HG03432 (cell line): ENCODE results near the gene TTC7B.

Experiments used
- ATAC-seq: cut with Tn5 transposase; IDR thresholded peaks from one replicate; pipeline ENCODE4 v1.9.1; 2021; ENCODE audit warnings: mild to moderate bottlenecking, moderate library complexity; ENCODE audit not compliant: unreplicated experiment

TTC7B gene

DNA sequence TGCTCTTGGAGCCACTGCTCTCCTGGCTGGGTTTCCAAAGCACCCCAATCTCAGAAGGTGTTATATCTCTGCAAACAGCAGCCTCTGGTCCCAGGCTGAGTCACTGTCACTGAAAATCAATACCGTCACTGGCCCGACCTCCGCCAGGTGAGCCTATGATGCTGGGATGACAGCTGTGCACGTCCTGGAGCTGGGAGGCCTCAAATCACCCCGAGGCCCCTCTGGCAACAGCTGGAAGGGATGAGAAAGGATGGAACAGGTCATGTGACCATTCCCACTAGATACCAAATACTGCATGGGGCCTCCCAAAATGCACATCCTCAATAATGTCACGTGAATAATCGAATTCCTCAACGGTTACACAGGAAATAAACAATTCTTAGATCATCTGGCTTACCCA lies 190.8 kb downstream of the TTC7B start:
- no peak for ATAC-seq

DNA sequence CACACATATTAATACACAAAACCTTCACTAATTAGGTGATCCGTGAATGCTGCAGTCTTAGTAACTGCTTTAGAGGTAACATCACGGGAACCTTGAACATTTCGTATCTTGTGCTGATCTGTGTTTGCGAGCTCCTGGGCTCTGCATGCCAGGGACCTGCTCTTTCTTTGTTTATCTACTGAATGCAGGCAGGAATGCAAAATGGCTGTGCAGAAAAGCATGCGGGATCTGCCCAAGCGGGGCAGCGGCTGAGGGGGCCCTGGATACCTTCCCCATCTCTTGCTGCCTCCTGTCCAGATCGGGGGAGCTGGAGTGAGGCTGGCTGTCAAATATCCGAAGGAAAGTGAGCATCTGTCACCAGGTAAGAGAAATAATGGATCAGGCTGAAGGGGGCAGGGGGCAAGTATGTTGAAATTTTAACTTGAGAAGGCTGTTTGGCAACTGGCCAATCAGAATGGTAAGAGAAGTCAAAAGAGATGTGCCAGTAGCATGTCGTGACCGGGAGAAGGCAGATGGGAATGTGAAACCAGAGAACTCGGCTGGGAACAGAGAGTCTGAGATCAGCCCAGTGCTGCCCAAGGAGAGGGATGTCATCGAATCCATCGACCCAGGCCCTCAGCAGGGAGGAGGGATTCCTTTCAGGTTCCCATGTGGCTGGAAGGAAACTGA lies 191.4 kb downstream of the TTC7B start:
- ATAC-seq, result no peak

DNA sequence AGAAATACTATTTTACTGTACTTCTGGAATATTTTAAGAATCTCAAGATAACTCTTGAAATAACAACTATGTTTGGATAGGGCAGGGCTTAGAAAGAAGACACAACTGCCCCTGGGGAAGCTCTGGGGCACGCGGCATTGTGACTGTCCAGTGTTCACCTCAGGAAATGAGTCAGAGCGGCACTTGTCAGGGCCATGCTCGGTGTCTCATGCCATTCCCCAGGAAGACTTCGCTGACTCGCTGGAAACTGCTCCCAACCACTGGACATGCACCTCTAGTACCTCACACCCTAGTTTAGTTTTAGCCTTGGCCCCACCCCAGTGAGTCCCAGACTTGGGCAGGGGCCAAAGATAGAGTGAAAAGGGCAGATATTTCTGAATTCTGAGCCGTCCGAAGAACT lies 192.0 kb downstream of the TTC7B start:
- ATAC-seq, result no peak

DNA sequence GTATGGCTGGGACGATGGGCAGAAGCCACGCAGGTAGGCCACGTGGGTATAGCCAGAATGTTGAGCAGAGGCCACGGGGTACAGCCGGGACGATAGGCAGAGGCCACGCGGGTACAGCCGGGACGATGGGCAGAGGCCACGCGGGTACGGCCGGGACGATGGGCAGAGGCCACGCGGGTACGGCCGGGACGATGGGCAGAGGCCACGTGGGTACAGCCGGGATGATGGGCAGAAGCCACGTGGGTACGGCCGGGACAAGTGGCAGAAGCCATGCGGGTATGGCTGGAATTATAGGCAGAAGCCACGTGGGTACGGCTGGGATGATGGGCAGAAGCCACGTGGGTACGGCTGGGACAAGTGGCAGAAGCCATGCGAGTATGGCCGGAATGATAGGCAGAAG lies 195.0 kb downstream of the TTC7B start:
- no peak for ATAC-seq

DNA sequence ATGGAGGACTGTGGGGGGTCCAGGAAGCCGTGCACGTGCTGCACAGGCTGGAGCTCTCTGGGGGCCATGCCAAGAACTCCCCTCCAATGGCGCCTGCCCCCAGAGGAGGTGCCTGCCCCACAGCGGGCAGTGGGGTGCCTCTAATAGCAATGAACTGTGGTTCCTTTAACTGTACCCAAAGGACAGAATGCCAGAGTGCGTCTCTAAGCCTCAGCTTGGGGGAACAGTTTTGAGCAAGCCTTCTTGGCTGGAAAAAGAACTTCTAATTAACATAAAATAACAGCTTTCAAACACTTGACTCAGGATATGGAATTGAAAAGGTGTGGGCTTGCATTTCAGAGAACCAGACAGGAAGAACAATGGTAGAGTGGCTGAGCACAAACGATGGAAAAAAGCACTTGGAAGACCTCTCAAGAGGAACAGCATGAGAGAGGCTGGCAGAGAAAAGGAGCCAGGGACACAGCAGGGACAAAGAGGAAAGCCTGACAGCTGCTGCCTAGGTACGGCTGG lies 195.6 kb downstream of the TTC7B start:
- ATAC-seq, result no peak

DNA sequence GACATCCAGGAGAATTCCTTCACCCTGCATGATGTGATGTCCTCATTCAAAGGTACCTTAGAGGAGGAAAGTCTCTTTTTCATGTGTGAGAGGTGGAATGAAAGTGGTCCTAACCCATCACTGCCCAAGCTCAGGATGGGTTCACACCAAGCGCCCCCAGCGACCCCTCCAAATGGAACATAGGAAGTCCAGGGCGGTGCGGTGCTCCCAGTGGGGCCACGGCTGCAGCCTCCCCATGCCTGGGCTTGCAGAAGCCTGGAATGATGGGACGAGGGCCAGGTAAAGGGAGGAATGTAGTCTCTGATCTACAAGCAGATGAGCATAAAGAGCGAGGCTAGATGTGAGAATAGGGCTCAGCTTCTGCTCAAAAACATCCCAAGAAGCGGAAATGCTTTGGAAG lies 196.3 kb downstream of the TTC7B start:
- ATAC-seq, result no peak

DNA sequence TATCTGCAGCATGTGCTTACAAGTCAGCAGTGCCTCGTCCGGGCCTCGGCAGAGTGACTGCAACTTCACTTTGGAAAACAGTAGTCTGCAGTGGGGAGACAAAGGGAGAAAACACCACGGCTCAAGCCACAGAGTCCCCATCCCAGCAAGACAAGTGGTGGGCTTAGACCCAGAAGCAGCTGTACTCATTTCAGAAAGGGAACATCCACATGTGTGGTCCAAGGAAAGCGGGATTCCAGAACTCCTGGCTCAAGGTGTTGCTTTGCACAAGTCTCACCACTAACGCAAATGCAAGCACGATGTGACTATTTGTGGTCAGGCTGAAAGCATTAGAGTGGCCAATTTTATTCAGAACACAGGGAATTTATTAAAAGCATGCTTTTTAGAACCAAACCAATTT lies 198.3 kb downstream of the TTC7B start:
- ATAC-seq, result no peak

DNA sequence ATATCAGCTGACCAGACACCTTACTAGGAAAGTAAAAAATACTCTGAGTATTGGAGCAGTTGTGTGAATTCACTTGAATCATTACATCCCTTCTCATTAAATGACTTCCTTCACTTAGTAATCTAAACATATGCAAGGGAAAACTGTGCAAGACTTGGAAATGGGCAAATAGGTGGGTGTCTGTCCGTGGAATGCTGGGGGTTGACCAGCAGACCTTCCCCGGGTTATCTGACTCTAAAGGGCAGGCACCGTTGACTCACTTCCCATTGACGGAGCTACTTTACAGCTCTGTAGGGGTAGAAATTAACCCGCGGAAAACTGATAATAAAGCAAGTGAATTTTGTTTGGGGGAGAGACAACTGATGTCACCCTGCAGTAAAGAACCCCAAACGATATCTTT lies 199.3 kb downstream of the TTC7B start:
- ATAC-seq, result no peak

DNA sequence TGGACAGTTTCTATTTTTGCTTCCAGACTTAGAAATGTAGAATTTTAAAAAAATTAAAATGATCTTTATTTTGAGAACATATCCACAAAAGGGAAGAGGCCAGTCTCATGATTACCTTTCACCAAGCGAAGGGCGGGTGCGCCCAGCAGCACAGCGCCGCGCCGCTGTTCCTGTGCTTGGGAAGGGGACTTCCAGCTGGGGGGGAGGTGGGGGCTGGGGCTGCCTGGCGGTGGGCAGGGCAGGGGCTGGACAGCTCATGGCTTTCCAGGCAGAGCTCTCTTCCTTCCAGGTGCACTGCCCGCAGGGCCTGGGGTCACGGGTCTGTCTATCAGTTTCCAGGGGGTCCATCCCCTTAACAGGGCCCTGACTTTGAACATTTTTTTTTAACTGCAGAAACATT lies 199.9 kb downstream of the TTC7B start:
- no peak for ATAC-seq

DNA sequence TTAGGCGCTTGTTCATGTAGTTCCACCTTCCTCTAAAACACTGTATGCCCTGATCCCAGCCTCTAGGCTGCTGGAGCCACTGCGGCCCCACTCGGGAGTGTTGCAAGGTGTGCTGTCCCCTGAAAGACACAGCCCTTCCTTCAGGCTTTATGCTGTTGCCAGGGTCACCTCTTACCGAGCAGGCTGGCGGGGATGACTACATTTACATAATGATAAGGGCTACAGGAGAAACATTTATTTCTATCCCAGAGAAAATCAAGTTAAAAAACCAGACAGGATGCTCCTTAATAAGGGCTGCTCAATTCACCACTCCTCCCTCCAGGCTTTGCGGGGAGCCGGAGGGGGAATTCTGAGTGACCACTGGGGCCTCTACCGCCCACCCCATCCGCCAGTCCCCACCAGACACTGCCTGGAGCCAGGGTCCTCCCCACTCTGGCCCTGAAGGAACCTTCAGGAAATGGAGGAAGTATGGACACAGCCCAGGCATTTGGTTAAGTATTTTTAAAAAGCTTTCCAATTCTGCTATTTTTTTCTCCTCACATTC lies 200.6 kb downstream of the TTC7B start:
- ATAC-seq, result no peak

DNA sequence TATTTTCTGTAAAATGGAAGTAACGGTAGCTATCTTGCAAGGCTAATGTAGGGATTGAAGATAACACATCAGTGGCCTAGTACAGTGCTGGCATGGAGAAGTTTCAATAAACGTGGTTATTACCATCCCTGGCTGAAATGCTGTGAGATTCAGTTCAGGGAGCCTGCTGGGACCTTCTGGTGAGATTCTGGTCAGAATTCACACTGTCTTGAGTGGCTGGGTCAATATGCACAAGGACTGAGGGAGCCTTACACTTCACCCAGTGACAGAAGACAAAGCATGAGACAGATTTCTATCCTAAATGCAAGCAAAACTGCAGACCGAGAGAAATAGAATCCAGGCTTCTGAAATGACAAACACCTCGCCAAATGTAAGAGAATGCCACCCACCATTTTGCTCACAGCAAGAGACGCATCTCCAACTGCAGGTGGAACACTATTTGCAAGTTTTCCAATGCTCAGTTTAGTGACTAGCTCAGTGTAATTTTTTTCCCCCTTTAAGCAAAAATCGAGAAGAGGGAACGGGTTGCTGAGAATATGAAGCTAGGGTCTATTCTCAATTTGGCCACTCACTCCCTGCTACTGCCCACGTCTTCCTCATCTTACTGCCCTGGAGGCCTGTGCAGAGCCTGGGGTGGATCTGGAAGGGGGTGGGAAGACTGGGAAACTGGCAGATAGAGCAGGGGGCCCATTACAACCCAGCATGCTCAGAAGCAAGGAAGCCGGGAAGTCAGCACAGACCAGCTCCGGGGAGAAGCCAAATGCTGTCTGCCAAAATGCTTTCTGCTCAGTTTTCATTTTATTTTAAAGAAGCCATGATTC lies 201.3 kb downstream of the TTC7B start:
- no peak for ATAC-seq

DNA sequence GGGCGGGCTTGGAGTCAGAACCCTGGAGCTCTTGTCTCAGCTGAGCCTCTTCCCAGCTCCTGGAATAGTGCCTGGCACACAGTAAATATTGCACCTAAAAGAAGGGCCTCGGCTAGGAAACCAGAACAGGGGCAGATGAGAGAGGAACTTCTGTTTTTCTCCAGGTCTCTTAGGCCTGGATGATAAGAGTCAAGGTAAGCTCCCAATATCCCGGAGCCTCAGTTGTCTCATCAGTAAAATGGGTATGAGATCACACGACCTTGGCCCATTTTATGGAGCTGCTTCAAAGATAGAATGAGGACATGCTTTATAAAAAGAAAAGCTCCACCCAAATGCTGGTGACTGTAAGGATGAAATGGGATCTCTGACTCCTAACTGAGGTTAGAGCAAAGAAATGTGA lies 202.2 kb downstream of the TTC7B start:
- no peak for ATAC-seq

DNA sequence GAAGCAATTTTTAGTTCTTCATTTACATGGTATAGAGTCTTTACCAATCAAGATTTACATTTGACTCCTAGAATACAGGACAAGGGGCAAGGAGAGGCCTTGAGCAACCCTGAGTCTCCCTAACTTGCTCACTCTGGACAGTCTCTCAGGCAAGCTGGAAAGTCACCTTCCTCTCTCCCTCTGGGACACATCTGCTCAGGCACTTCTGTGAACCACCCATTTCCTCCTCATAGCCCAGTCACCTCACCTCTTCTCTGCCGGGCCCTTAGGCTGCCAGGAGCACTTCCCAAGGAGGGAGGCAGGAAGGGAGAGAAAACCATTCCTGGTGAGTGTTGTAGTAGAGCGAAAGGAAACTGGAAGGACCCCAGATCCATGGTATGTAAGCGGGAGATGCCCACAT lies 202.8 kb downstream of the TTC7B start:
- no peak for ATAC-seq

DNA sequence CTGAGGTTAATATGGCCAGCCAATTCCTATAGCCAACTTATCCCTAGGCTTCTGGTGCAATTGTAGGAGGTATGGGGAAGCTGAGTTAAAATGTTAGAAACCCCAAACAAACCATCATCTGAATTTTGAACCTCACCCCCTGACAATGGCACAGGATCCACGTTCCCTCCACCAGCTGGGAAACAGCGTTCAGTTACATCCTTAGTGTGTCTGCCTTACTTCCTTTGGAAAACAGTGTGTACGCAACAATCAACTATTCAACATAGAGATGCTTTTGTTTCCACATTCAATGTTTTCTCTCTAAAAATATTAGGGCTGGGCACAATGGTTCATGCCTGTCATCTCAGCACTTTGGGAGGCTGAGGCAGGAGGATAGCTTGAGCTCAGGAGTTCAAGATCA lies 203.4 kb downstream of the TTC7B start:
- no peak for ATAC-seq

DNA sequence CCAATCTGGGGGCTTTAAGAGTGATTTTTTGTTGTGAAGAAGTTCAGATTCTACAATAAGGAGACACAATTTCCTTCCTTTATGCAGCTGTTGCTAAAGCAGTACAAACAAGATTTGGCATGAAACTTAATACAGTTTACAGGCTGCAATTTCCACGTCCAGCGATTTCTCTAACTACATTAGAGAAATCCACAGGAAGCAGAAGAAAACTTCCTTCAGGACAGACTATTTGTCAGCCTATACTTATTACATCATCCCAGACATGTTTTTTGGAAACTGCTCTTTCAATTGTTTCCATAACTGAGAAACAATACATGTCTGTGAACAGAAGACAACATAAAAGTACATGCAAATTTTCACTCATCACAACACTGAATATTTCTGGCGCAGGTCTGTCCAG lies 204.3 kb downstream of the TTC7B start:
- ATAC-seq, result no peak

DNA sequence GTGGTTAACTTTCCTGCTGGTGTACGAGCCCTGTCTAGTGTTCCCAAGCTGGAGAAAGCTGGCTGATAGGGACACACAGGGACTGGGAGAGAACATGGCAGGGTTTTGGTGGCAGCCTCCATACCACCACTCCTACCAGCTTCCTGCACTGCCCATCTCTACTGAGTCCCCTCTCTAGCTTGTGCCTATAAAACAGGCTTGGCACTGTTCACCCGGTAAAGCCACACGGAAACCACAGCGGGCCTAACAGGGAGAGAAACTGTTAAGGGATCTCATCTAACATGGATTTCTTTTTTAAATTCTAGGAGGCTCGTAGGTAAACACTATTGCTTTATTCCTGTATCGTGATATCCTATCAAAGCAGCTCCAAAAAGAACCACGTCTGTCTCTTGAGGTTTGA lies 204.7 kb downstream of the TTC7B start:
- ATAC-seq, result no peak

DNA sequence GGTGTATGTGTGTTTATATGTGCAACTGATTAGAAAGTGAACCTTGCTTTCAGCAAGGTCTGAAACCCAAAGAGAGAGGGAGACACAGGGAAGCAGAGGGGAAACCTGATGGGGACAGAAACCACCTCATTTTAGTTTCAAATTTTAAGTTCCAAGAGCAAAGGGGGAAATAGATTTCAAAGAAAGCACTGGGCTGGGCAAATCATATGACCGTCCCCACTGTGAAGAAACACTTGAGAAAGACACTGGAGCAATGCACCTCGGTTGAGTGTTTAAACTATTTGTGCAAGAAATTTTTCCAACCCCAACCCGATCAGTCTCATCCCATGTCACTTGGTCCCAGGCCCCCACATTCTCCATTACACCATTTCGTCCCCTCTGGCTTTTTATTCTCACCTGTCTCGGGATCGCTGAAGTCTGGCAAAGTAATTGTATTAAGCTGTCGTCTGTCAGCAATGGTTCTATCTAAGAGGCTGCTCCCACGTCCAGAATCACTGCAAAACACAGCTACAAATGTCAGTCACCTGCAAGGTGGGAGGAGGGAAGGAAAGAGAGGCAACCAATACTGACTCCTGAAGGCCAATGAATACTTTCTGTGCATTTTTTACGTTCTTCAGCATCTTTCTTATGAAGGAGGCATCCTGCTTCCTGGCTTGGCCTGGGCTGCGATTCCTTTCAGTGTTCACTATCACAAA lies 205.7 kb downstream of the TTC7B start:
- ATAC-seq, result no peak

DNA sequence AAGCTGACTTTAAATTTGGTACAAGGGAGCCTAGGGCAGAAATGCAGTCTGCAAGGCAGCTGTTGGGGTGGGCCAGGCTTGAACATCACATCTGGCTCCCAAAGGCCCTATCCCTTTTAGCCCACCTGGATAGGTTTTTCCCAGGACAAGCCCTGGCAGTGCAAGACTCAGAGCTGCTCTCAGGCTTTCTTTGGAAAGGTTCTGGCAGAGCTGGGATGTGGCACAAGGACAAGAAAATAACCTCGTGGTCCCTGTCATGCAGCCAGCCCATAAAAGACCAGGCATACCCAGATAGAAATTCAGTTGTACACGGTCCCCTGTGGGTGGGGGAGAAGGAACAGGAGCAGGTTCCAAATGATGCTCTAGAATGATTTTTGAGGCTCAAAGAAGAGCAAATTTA lies 206.9 kb downstream of the TTC7B start:
- no peak for ATAC-seq

DNA sequence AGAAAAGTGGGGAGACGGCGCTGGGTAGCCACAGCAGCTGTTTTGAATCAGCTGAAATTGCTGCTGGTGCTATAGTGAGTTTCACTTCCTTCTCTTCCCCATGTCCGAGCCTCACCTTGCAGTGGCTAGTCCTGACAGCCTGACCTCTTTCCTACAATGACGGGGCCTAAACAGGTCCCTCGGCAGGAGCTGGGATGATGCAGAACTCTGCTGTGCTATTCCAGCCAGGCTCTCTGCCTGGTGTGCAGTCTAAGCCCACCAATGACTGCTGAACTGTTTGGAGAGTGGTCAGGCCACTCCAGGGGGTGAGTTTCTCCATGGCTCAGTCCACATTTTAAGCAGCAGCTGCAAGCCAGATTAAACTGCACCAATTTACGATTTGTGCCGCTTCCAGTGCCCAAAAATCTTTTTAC lies 207.3 kb downstream of the TTC7B start:
- ATAC-seq, result peak; percentile 78

DNA sequence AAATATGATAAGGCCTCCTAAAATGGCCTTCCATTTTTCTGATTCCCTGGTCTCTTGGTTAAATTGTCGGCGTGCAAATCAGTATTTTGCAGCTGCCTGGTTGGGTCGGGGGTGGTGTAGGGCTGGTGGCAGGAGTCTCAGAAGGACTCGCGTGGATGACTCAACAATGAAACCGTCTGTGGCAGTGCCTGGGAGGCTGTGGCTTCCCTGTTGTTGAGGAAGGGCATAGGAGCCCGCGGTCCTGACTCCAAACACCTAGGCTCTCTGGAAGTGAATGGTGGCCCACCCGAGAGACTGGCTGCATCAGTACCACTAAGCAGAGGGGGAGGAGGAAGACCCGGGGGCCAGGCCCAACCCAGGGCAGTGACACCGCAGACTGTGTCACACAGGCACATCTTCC lies 207.9 kb downstream of the TTC7B start:
- no peak for ATAC-seq

DNA sequence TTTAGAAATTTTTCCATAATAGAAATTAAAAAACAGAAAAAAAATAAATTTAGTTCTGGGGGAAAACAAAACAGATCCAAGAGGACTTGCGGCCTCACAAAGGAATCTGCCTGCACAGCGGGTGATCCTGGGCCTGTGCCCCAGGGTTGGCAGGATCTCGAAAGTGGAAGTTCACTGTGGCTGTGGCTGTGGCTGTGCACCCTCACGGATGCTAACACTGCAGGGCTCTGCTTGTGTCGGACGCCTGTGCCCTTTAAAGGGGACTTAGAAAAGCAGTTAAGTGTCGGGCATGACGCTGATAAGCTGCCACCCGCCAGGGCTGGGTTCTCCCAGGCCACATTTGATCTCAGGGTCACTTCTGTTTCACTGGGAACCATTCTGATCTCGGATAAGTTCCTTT lies 209.1 kb downstream of the TTC7B start:
- ATAC-seq, result no peak

DNA sequence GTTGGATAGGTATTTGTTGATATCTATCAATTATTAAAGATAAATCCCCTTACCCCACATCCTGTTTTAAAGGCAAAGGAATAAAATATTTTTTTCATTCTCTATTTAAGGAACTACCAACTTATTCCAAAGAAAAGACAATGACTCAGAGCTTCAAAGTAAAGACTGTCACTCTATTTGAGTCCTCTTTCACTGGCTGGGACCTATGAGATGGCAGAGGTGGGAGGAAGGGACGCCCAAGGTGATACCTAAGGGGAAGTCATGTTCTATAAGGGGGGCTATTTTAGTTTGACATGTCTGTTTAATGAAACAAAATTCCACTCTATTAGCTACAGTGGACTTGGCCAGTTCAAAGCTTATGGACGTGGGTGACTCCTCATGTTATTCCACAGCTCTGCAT lies 209.8 kb downstream of the TTC7B start:
- ATAC-seq, result no peak
